Ishikawa (cell line): Measurements from ENCODE around the gene TMC3.

Experiments
- CEBPB ChIP-seq: IDR thresholded peaks from 2 replicates; pipeline ENCODE4 v1.6.1; 2012
- FOXM1 ChIP-seq: IDR thresholded peaks from 2 replicates; pipeline ENCODE4 v1.6.1; 2012; ENCODE audit warnings: low read depth, borderline replicate concordance
- MAX ChIP-seq: IDR thresholded peaks from 2 replicates; pipeline ENCODE4 v1.6.1; 2012
- NFIC ChIP-seq: IDR thresholded peaks from 2 replicates; pipeline ENCODE4 v1.6.1; 2012
- RAD21 ChIP-seq: IDR thresholded peaks from 2 replicates; pipeline ENCODE4 v1.6.1; 2012; ENCODE audit warnings: low read depth
- TCF12 ChIP-seq: IDR thresholded peaks from 2 replicates; pipeline ENCODE4 v1.6.1; 2012; ENCODE audit warnings: low read depth
- TEAD4 ChIP-seq: IDR thresholded peaks from 2 replicates; pipeline ENCODE4 v1.6.1; 2012
- YY1 ChIP-seq: IDR thresholded peaks from 2 replicates; pipeline ENCODE4 v1.6.1; 2012; ENCODE audit warnings: low read depth
- ZBTB7A ChIP-seq: IDR thresholded peaks from 2 replicates; pipeline ENCODE4 v1.6.1; 2012; ENCODE audit warnings: low read depth

GRCh38 chr15:81337241-81337640, 36.8 kb downstream of the TMC3 start:
- no peak for TF ChIP-seq FOXM1
- TF ChIP-seq YY1 = no peak
- no peak for TF ChIP-seq RAD21
- TF ChIP-seq ZBTB7A = no peak
- TF ChIP-seq NFIC = no peak
- no peak for TF ChIP-seq TEAD4
- TF ChIP-seq TCF12 = no peak
- TF ChIP-seq CEBPB = no peak
- no peak for TF ChIP-seq MAX
